Hepatocyte (in vitro differentiated cells): ENCODE results near the gene SH3TC2.

Experiments
- CTCF ChIP-seq: fragments of 200-600 bp; sonication (generic); IDR thresholded peaks from 2 replicates; pipeline ENCODE4 v1.5.1; 2016; ENCODE audit warnings: antibody characterized with exemption, mild to moderate bottlenecking; ENCODE audit not compliant: poor library complexity
- EZH2 ChIP-seq: fragments of 200-600 bp; sonication (generic); IDR thresholded peaks from 2 replicates; pipeline ENCODE4 v1.6.1; 2016; ENCODE audit warnings: antibody characterized with exemption, mild to moderate bottlenecking, borderline replicate concordance

GRCh38 chr5:148962200-148962550 lies 100.7 kb downstream of the SH3TC2 start:
- TF ChIP-seq CTCF = no peak
- no peak for TF ChIP-seq EZH2
